Kidney (tissue), 14 donors: Measurements from ENCODE around the gene SPSB3. TPM values are rescaled to one million over a fixed set of nuclear protein-coding genes. Genes with fewer than 3 reads are reported as not detected.

Source experiments
- DNase-seq, 5 donors: peaks; one replicate each; pipeline ENCODE4 v3.0.0-alpha.2; 2013 to 2020
- FAIRE-seq: peaks from 2 replicates; lab custom pipeline; 2012; peaks lifted over from hg19 to GRCh38; lab: Jason Lieb, UNC
- H3K27ac ChIP-seq, 2 donors: one replicate each; pipeline ENCODE4 v1.7.0; 2013; ENCODE audit warnings: low read depth in 2 of 2, low read length in 2 of 2, inconsistent platforms in 1 of 2
- H3K27me3 ChIP-seq: one replicate; pipeline ENCODE4 v1.7.1; 2013; ENCODE audit warnings: low read length, inconsistent platforms; ENCODE audit not compliant: control insufficient read depth, insufficient read depth
- H3K36me3 ChIP-seq, 3 donors: one replicate each; pipeline versions ENCODE4 v1.7.0 to v1.7.1; 2013; ENCODE audit warnings: low read length in 3 of 3, control low read depth in 1 of 3, inconsistent platforms in 1 of 3; ENCODE audit not compliant: insufficient read depth in 3 of 3, control insufficient read depth in 2 of 3
- H3K4me1 ChIP-seq, 3 donors: one replicate each; pipeline versions ENCODE4 v1.7.0 to v1.7.1; 2013; ENCODE audit warnings: low read length in 3 of 3, inconsistent platforms in 1 of 3, low read depth in 1 of 3; ENCODE audit not compliant: control insufficient read depth in 2 of 3, insufficient read depth in 2 of 3
- H3K4me3 ChIP-seq, 3 donors: one replicate each; pipeline versions ENCODE4 v1.7.0 to v1.8.1; 2013; ENCODE audit warnings: low read length in 3 of 3, control low read depth in 1 of 3, inconsistent platforms in 1 of 3
- H3K9ac ChIP-seq, 3 donors: one replicate each; pipeline versions ENCODE4 v1.7.0 to v1.7.1; 2013; ENCODE audit warnings: low read length in 3 of 3, control low read depth in 1 of 3, inconsistent platforms in 1 of 3
- H3K9me3 ChIP-seq, 3 donors: one replicate each; pipeline versions ENCODE4 v1.7.0 to v1.7.1; 2013; ENCODE audit warnings: low read length in 3 of 3, control low read depth in 1 of 3, inconsistent platforms in 1 of 3; ENCODE audit not compliant: control insufficient read depth in 2 of 3, insufficient read depth in 1 of 3
- intact Hi-C: fragments of 100-400 bp; cut with DNase I; formaldehyde crosslinking; loops from one replicate; pipeline ENCODE4 v1.11.1; 2022
- polyA plus RNA-seq: library from polyadenylated mRNA; stranded (reverse); fragments of 350-450 nt; fragmentation: Illumina TruSeq; extraction: RNeasy Lipid Tissue Mini Kit (QIAGEN cat#74804); gene quantifications from one replicate; pipeline ENCODE4 v1.2.3, GENCODE V29; 2014; ENCODE audit warnings: low read depth, low replicate concordance; ENCODE audit not compliant: insufficient read depth
- total RNA-seq: library from RNA; stranded (reverse); fragmentation: NEBNext Ultra II Directional; extraction: Animal tissue kit (Norgen Biotek cat#: 25700); gene quantifications from one replicate; pipeline ENCODE4 v1.2.1, GENCODE V29; 2021
- TF ChIP-seq, protein P1 (sequence below): IDR thresholded peaks from 3 replicates; pipeline ENCODE4 v1.5.1; 2012; ENCODE audit warnings: mild to moderate bottlenecking, moderate library complexity, borderline replicate concordance; ENCODE audit not compliant: insufficient read depth; ENCODE audit errors: extremely low read depth
- donor health status: control.
- donor health status: control.
- donor health status: control.
- donor health status: control.
- donor health status: control.
- donor health status: DM: yes; HTN: yes; CAD: no.
- donor health status: Normal renal cell carcinoma (clear cell type).

SPSB3 gene
- total and polyA plus RNA-seq, 2 donors from 2014 or later = 55.1 to 57.7 TPM

DNA sequence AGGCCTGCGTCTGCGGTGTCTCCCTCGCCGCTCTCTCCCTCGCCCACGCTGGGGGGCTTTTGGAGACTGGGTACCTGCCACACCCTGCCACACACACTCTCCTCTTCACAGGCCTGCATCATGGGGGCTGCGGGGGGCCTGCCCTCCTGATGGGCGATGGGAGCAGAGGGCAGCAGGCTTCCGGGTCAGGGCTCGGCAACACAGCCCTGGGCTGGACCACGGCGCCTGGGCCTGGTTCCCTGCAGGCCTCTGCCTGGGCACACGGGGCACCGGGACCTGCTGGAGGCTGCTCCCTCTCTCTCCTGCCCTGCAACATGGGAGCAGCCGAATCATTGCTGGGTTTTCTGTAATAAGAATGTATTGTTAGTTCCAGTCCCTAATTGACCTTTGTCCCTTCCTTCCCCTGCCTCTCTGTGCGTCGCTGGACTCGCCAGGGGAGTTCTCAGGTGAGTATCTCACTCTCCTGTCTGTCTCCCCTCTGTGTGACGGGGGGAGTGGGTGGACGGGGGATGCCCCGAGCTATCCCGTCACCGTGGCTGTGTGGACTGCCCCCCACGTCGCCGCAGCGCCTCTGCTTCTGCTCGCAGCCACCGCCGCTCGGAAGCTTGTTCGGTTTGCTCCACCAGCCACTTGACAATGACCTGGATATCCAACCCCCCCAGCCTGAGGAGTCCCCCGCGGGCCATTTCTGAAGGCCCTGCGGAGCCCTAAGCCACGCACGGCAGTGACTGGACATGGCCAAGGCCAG is 24.5 kb downstream of the SPSB3 start:
- TF ChIP-seq, protein P1, sequence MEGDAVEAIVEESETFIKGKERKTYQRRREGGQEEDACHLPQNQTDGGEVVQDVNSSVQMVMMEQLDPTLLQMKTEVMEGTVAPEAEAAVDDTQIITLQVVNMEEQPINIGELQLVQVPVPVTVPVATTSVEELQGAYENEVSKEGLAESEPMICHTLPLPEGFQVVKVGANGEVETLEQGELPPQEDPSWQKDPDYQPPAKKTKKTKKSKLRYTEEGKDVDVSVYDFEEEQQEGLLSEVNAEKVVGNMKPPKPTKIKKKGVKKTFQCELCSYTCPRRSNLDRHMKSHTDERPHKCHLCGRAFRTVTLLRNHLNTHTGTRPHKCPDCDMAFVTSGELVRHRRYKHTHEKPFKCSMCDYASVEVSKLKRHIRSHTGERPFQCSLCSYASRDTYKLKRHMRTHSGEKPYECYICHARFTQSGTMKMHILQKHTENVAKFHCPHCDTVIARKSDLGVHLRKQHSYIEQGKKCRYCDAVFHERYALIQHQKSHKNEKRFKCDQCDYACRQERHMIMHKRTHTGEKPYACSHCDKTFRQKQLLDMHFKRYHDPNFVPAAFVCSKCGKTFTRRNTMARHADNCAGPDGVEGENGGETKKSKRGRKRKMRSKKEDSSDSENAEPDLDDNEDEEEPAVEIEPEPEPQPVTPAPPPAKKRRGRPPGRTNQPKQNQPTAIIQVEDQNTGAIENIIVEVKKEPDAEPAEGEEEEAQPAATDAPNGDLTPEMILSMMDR = no peak
- H3K36me3 ChIP-seq = peaks cover 0 to 6% (median 5%) of the 10 kb centered on the region in 3 donors
- H3K27me3 ChIP-seq = no peaks in the 10 kb centered on the region
- H3K9me3 ChIP-seq = no peaks in the 10 kb centered on the region
- H3K4me3 ChIP-seq = no peak overlapping the region
- FAIRE-seq = no peak
- no peak for DNase-seq
- H3K9ac ChIP-seq = no peak overlapping the region
- no peaks in the 10 kb centered on the region for H3K4me1 ChIP-seq
- intact Hi-C loops = no loop called here
- no peak overlapping the region for H3K27ac ChIP-seq

DNA sequence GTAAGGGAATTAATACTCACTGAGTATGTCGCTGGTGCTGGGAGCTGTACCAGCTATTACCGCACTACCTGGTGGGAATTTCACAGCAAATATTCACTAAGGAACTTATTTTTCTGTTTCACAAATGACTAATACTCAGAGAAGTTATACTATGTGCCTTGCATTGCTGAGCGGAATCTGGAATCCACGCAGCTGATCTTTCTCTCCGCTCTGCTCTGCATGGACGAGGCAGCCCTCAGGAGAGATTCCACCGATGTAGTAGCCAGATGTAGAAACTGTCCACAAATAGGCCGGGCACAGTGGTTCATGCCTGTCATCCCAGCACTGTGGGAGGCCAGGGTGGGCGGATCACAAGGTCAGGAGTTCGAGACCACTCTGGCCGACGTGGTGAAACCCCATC is 28.2 kb downstream of the SPSB3 start:
- intact Hi-C loops = no loop called here
- TF ChIP-seq, protein P1 = no peak
- Histone ChIP-seq H3K4me3 (no peak overlapping the region), H3K4me1 (no peaks in the 10 kb centered on the region), H3K9me3 (no peaks in the 10 kb centered on the region), H3K27ac (no peak overlapping the region), H3K36me3 (peaks cover 0 to 16% (median 13%) of the 10 kb centered on the region in 3 donors), H3K27me3 (no peaks in the 10 kb centered on the region), H3K9ac (no peak overlapping the region)
- FAIRE-seq = no peak
- no peak for DNase-seq

DNA sequence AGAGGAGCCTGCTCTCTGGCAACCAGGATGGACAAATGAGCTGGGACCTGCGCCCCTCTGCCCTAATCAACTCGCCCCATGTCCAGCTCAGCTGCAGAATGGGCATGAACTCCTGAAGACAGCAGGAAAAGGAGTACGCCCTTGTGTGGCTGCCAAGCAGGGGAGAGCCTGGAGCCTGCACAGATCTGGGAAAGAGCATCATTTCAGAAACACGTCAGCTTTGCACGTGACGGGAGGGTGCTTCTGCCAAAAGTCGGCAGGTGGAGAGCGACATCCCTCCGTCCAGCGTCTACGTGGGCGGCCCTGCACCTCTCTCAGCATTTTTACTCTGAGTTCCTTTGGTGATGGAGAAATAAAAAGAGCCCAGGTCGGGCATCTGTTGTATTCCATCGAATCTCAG is 29.5 kb downstream of the SPSB3 start:
- no peak overlapping the region for H3K9ac ChIP-seq
- TF ChIP-seq, protein P1 = no peak
- no peaks in the 10 kb centered on the region for H3K27me3 ChIP-seq
- FAIRE-seq (no peak), DNase-seq (no peak)
- H3K4me3 ChIP-seq = no peak overlapping the region
- H3K36me3 ChIP-seq = peaks cover 2 to 28% (median 21%) of the 10 kb centered on the region in 3 donors
- H3K27ac ChIP-seq = no peak overlapping the region
- intact Hi-C loops = no loop called here
- H3K9me3 ChIP-seq = no peaks in the 10 kb centered on the region
- H3K4me1 ChIP-seq = no peaks in the 10 kb centered on the region
